Muscle of leg (tissue), 11 donors: ENCODE results near the gene LETM1. TPM values are rescaled to one million over a fixed set of nuclear protein-coding genes. Genes with fewer than 3 reads are reported as not detected.

Experiments used
- DNase-seq: peaks from one replicate; pipeline ENCODE4 v3.0.0; 2013
- H3K27ac ChIP-seq: one replicate; pipeline ENCODE4 v1.5.1; 2013; ENCODE audit warnings: mild to moderate bottlenecking, low read length, control low read depth
- H3K27me3 ChIP-seq: one replicate; pipeline ENCODE4 v1.6.1; 2013; ENCODE audit warnings: low read length; ENCODE audit not compliant: control insufficient read depth, insufficient read depth
- H3K36me3 ChIP-seq: one replicate; pipeline ENCODE4 v1.6.1; 2013; ENCODE audit warnings: low read length; ENCODE audit not compliant: control insufficient read depth, insufficient read depth
- H3K4me1 ChIP-seq: one replicate; pipeline ENCODE4 v1.6.1; 2013; ENCODE audit warnings: low read length; ENCODE audit not compliant: control insufficient read depth, insufficient read depth
- H3K4me3 ChIP-seq: one replicate; pipeline ENCODE4 v1.5.1; 2013; ENCODE audit warnings: low read length, control low read depth
- H3K9me3 ChIP-seq: replicated peaks from 2 replicates; pipeline ENCODE4 v1.6.1; 2013; ENCODE audit warnings: low read depth, low read length; ENCODE audit not compliant: control insufficient read depth
- WGBS: methylation state at CpG from one replicate; pipeline ENCODE4 v1.1.5; 2013; ENCODE audit warnings: missing lambda C conversion rate; ENCODE audit not compliant: insufficient coverage; 5-methylcytosine and 5-hydroxymethylcytosine counted together
- polyA plus RNA-seq, 8 donors: library from polyadenylated mRNA; unstranded; fragments of 120-200 nt; gene quantifications; one replicate each; pipeline versions ENCODE4 v1.2.1 to v1.2.3, GENCODE V29; 2013; ENCODE audit warnings: inconsistent platforms in 1 of 8, low replicate concordance in 1 of 8; ENCODE audit not compliant: insufficient read length in 8 of 8, insufficient read depth in 1 of 8
- total RNA-seq: library from RNA; stranded (reverse); fragments of 120-200 nt; gene quantifications from one replicate; pipeline ENCODE4 v1.2.4, GENCODE V29; 2013

LETM1 gene
- total and polyA plus RNA-seq, 9 donors, result 11.7 to 20.1 (median 15.7) TPM

DNA sequence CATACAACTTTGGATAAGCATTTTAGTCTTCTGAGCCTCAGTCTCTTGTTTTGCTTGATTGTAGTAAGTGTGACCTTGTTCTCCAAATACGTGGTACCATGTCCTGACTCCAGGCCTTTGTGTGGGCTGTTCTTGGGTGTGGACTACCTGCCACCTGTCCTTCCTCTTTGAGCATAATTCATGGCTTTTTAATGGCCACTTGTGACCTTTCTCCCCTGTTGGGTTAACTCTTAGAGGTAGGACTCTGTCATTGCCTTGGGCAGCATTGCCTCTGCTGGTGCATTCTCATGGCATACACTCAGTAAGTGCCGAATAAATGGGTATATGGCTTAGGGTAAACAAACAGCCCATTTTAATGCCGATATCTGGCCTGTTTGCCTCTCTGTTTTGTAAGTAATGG, 18.2 kb upstream of the LETM1 start:
- Histone ChIP-seq H3K4me1 (peaks cover 5% of the 10 kb centered on the region), H3K4me3 (no peak overlapping the region), H3K36me3 (peaks cover 7% of the 10 kb centered on the region), H3K27me3 (no peaks in the 10 kb centered on the region), H3K27ac (no peak overlapping the region), H3K9me3 (no peaks in the 10 kb centered on the region)
- 80% methylated on average over 1 of the region's 3 CpGs for WGBS
- no peak for DNase-seq

- H3K27ac ChIP-seq, result no peak overlapping the region
These were observed 17.8 kb upstream of the LETM1 start for GRCh38 chr4:1873776-1874175.

DNA sequence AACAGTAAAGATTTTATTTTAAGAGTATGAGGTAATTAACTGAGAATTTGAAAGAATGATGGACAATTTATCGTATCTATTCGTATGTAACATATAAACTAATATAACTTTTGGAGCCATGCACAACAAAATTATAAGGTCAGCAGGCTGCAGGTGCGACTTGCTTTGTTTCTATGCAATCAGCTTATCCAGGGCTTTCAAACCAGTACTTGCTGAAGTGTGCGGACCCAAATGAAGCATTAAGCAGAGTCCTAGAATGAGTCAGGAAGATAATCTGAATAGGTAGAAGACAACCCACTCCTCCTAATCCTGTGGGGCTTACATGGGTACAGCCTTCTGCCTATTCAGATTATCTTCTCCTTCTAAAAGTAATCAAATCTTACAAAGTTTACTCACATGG, 17.3 kb upstream of the LETM1 start:
- Histone ChIP-seq H3K27me3 (no peaks in the 10 kb centered on the region), H3K4me1 (peaks cover 5% of the 10 kb centered on the region), H3K9me3 (no peaks in the 10 kb centered on the region), H3K4me3 (no peak overlapping the region), H3K27ac (no peak overlapping the region), H3K36me3 (peaks cover under 1% of the 10 kb centered on the region)
- no peak for DNase-seq
- no CpG with 5 or more reads among the region's 4 CpGs for WGBS

More at GRCh38 chr4:1873776-1874175, 17.8 kb upstream of the LETM1 start:
- 83% methylated on average over 1 of the region's 3 CpGs for WGBS
- Histone ChIP-seq H3K9me3 (no peaks in the 10 kb centered on the region), H3K4me1 (peaks cover 5% of the 10 kb centered on the region), H3K27me3 (no peaks in the 10 kb centered on the region), H3K4me3 (no peak overlapping the region), H3K36me3 (peaks cover 5% of the 10 kb centered on the region)
- no peak for DNase-seq

DNA sequence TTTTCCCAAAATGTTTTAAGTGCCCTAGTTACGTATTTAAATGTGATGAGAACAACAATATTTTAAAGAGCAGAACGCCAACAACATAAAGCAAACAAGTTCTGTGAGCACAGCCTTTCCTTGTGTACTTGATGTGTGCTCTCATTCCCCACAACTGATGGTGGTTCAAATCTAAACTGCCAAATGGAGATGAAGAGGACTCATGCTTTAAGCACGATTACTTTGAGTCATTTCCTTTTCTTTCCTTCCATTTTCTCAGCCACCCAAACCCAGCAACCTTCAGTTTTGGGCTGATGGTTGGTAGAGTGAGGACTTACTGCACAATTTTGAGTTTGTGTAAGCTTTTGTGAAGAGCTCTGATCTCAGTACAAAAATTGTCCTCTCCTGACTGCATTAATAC, 16.9 kb upstream of the LETM1 start:
- Histone ChIP-seq H3K4me3 (no peak overlapping the region), H3K27ac (no peak overlapping the region), H3K4me1 (peaks cover 5% of the 10 kb centered on the region)

DNA sequence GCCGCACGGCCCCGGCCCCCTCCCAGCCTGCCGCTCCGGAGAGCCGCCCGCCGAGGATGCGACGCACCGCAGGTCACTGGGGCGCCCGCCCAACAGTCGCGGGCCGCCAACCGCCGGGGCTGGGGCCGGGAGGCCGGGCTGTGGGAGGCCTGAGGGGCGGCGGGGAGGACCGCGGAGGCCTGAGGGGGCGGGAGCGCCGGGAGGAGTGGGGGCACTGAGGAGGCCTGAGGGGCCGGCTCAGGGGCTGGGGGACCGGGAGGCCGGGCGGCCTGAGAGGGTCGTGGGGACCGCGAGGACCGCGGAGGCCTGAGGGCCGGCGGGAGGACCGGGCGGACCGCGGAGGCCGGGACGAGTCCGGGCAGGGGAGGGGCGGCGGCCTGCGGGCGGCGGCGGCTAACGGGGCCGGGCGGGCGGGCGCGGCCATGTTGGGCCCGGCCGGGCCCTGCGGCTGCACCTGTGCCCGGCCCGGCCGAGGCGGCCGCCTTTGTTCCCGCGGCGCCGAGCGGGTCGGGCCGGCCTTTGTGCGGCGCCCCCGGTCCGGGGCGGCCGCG, 15.6 kb upstream of the LETM1 start:
- no peaks in the 10 kb centered on the region for H3K9me3 ChIP-seq
- H3K36me3 ChIP-seq, result no peaks in the 10 kb centered on the region
- H3K4me1 ChIP-seq, result peaks cover 5% of the 10 kb centered on the region
- DNase-seq, result peak; percentile 65
- WGBS, result under 1% methylated on average over 78 of the region's 79 CpGs
- H3K27me3 ChIP-seq, result peaks cover 3% of the 10 kb centered on the region
- peak overlapping the region; percentile 44 for H3K4me3 ChIP-seq
- H3K27ac ChIP-seq, result peak overlapping the region; percentile 51

More for the DNA sequence above, 16.9 kb upstream of the LETM1 start:
- Histone ChIP-seq H3K9me3 (no peaks in the 10 kb centered on the region), H3K36me3 (no peaks in the 10 kb centered on the region), H3K27me3 (no peaks in the 10 kb centered on the region)
- no peak for DNase-seq
- no CpG with 5 or more reads among the region's 3 CpGs for WGBS

DNA sequence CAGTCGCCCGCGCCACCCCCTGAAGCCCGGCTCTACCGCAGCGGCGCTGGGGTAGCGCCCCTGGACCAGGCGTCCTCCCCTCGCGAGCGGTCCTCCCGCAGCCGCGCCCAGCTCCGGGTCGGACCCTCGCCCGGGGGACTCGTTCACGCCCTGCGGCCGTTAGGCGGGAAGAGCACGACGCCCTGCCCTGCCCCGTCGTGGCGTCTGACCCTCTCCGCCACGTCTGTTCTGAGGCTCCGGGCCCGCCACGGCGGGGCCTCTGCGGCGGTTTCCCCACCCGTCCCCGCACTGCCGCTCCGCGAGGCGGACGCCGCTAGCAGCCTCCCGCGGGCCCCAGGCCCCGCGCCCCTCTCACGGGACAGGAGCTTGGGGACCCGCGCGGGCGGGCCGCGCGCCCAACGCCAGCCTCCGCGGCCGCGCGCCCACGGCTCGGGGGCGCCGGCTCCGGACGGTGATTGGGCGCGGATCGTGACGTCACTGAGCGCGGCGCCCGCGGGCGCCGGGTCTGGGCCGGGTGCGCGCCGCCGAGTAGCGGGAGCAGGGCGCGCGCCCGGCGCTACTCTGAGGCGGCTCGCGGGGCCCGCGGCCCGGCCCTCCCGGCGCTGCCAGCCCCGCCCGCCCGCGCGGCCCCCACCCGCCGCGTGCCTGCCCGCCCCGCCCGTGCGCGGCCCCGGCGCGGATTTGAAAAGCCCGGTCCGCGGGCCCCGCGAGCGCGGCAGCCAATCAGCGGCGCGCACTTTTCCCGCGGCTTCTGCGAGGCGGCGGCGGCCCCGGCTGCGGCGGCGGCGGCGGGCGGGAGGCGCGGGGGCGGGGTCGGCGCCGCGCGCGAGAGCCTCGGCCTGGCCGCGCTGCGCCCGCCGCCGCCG, 14.9 kb upstream of the LETM1 start, which contains the start of gene NSD2:
Gene NSD2 (plus strand): TSS at position 816 of the 866 bp plus-strand sequence. CDS start 29,262 bp downstream, outside the sequence.
- peak; percentile 97 for DNase-seq
- Histone ChIP-seq H3K36me3 (no peaks in the 10 kb centered on the region), H3K4me1 (peaks cover 7% of the 10 kb centered on the region), H3K4me3 (peak within 1 kb of the TSS; percentile 68), H3K27me3 (peaks cover 6% of the 10 kb centered on the region), H3K9me3 (no peaks in the 10 kb centered on the region), H3K27ac (peak within 1 kb of the TSS; percentile 94)
- under 1% methylated on average over 140 of the region's 155 CpGs for WGBS

DNA sequence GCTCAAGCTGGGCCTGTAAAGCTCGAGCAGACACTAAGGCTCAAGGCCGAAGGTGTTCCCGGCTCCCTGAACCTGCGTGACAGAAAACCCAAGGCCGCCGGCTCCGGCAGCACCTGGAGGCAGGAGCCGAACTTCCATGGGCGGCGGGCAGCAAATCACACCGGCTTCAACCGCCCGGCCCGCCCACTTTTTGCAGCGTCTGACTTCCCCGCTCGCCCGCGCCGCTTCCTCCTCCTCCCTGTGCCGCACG, 14.3 kb upstream of the LETM1 start:
- WGBS, result 0% methylated on average over 21 of the region's 22 CpGs
- no peaks in the 10 kb centered on the region for H3K36me3 ChIP-seq
- peak overlapping the region; percentile 68 for H3K4me3 ChIP-seq
- DNase-seq, result peak; percentile 89
- H3K27ac ChIP-seq, result peak overlapping the region; percentile 94
- H3K27me3 ChIP-seq, result peaks cover 6% of the 10 kb centered on the region
- peaks cover 7% of the 10 kb centered on the region for H3K4me1 ChIP-seq
- no peaks in the 10 kb centered on the region for H3K9me3 ChIP-seq

- Histone ChIP-seq H3K4me3 (peak overlapping the region; percentile 68), H3K27me3 (peaks cover 6% of the 10 kb centered on the region), H3K9me3 (no peaks in the 10 kb centered on the region), H3K4me1 (peaks cover 7% of the 10 kb centered on the region), H3K27ac (peak overlapping the region; percentile 94), H3K36me3 (no peaks in the 10 kb centered on the region)
- WGBS, result 28% methylated on average over 14 of the region's 19 CpGs
- no peak for DNase-seq
These were observed 13.8 kb upstream of the LETM1 start for GRCh38 chr4:1869530-1870327.

GRCh38 chr4:1868912-1869311, 13.0 kb upstream of the LETM1 start:
- Histone ChIP-seq H3K4me1 (peaks cover 14% of the 10 kb centered on the region), H3K4me3 (no peak overlapping the region), H3K36me3 (no peaks in the 10 kb centered on the region), H3K27ac (no peak overlapping the region), H3K27me3 (peaks cover 6% of the 10 kb centered on the region), H3K9me3 (no peaks in the 10 kb centered on the region)
- DNase-seq, result no peak
- WGBS, result 100% methylated on average over 3 of the region's 3 CpGs

- Histone ChIP-seq H3K4me1 (peaks cover 16% of the 10 kb centered on the region), H3K9me3 (no peaks in the 10 kb centered on the region), H3K36me3 (no peaks in the 10 kb centered on the region), H3K4me3 (no peak overlapping the region), H3K27me3 (peaks cover 6% of the 10 kb centered on the region), H3K27ac (no peak overlapping the region)
- DNase-seq, result no peak
- WGBS, result no CpG with 5 or more reads among the region's 5 CpGs
These were observed 12.3 kb upstream of the LETM1 start for GRCh38 chr4:1868293-1868692.
